Liver (tissue), 9 donors: ENCODE results near the gene DNAH17. TPM values are rescaled to one million over a fixed set of nuclear protein-coding genes. Genes with fewer than 3 reads are reported as not detected.

Source experiments
- DNase-seq: peaks from one replicate; pipeline ENCODE4 v3.0.0-alpha.2; 2017; ENCODE audit warnings: low spot score
- H3K27ac ChIP-seq, 2 donors: one replicate each; pipeline ENCODE4 v1.7.0; 2013; ENCODE audit warnings: inconsistent platforms in 2 of 2, low read length in 2 of 2, control low read depth in 1 of 2, low read depth in 1 of 2, mild to moderate bottlenecking in 1 of 2
- H3K27me3 ChIP-seq, 4 donors: one replicate each; pipeline versions ENCODE4 v1.6.1 to v1.7.0; 2013; ENCODE audit warnings: low read length in 3 of 4, inconsistent platforms in 1 of 4, mild to moderate bottlenecking in 1 of 4, moderate library complexity in 1 of 4; ENCODE audit not compliant: control insufficient read depth in 4 of 4, insufficient read depth in 4 of 4
- H3K36me3 ChIP-seq, 4 donors: one replicate each; pipeline versions ENCODE4 v1.6.1 to v1.7.0; 2013; ENCODE audit warnings: low read length in 3 of 4, mild to moderate bottlenecking in 3 of 4, low read depth in 1 of 4, moderate library complexity in 1 of 4; ENCODE audit not compliant: control insufficient read depth in 4 of 4, insufficient read depth in 3 of 4
- H3K4me1 ChIP-seq, 4 donors: one replicate each; pipeline versions ENCODE4 v1.6.1 to v1.7.0; 2013; ENCODE audit warnings: low read length in 3 of 4, mild to moderate bottlenecking in 3 of 4, moderate library complexity in 1 of 4; ENCODE audit not compliant: control insufficient read depth in 4 of 4, insufficient read depth in 4 of 4
- H3K4me3 ChIP-seq, 3 donors: one replicate each; pipeline versions ENCODE4 v1.6.1 to v1.7.0; 2013; ENCODE audit warnings: low read length in 3 of 3, control low read depth in 1 of 3, low read depth in 1 of 3, mild to moderate bottlenecking in 1 of 3
- H3K9ac ChIP-seq, 2 donors: one replicate each; pipeline ENCODE4 v1.7.0; 2013; ENCODE audit warnings: low read length in 2 of 2, mild to moderate bottlenecking in 2 of 2, moderate library complexity in 2 of 2, control low read depth in 1 of 2, low read depth in 1 of 2
- H3K9me3 ChIP-seq, 4 donors: one replicate each; pipeline versions ENCODE4 v1.6.1 to v1.7.0; 2013; ENCODE audit warnings: low read length in 3 of 4; ENCODE audit not compliant: control insufficient read depth in 4 of 4
- EGR1 ChIP-seq, 2 donors: IDR thresholded peaks; 2 replicates each; pipeline ENCODE4 v1.6.1; 2016 to 2018; ENCODE audit warnings: antibody characterized with exemption in 2 of 2, low read depth in 2 of 2
- FOXA1 ChIP-seq: IDR thresholded peaks from 2 replicates; pipeline ENCODE4 v1.6.1; 2016; ENCODE audit warnings: antibody characterized with exemption
- GABPA ChIP-seq, 2 donors: IDR thresholded peaks in 1 of 2; conservative IDR thresholded peaks in 1 of 2; 2 replicates each; pipeline ENCODE4 v1.6.1; 2016; ENCODE audit warnings: antibody characterized with exemption in 2 of 2, mild to moderate bottlenecking in 1 of 2, moderate library complexity in 1 of 2
- HNF4G ChIP-seq: IDR thresholded peaks from 2 replicates; pipeline ENCODE4 v1.6.1; 2016; ENCODE audit warnings: antibody characterized with exemption
- JUND ChIP-seq, 2 donors: IDR thresholded peaks; 2 replicates each; pipeline ENCODE4 v1.6.1; 2016; ENCODE audit warnings: antibody characterized with exemption in 2 of 2
- NR2F2 ChIP-seq: IDR thresholded peaks from 2 replicates; pipeline ENCODE4 v1.6.1; 2016; ENCODE audit warnings: antibody characterized with exemption
- SP1 ChIP-seq: IDR thresholded peaks from 2 replicates; pipeline ENCODE4 v1.6.1; 2018; ENCODE audit warnings: antibody characterized with exemption, mild to moderate bottlenecking
- TAF1 ChIP-seq: conservative IDR thresholded peaks from 2 replicates; pipeline ENCODE4 v1.6.1; 2016; ENCODE audit warnings: antibody characterized with exemption, mild to moderate bottlenecking
- WGBS: extraction: QIAGEN DNeasy Blood & Tissue Kit; methylation state at CpG from one replicate; pipeline ENCODE4 v1.1.7; 2013; 5-methylcytosine and 5-hydroxymethylcytosine counted together
- polyA plus RNA-seq, 2 donors: library from polyadenylated mRNA; stranded (reverse) in 1 of 2; unstranded in 1 of 2; fragments of 200-250 nt in 1 of 2; fragments of >200 nt in 1 of 2; fragmentation: Nextera tagmentation in 1 of 2; extraction: Ambion mirVana in 1 of 2; gene quantifications; one replicate each; pipeline versions ENCODE4 v1.2.1 to v1.2.3, GENCODE V29; 2013 to 2015
- total RNA-seq, 2 donors: library from RNA; depleted of rRNA; stranded (reverse); fragments of >200 nt; gene quantifications; one replicate each; pipeline ENCODE4 v1.2.3, GENCODE V29; 2014
- TF ChIP-seq, protein P1 (sequence below): IDR thresholded peaks from 2 replicates; pipeline ENCODE4 v1.6.1; 2016; ENCODE audit warnings: antibody characterized with exemption
- TF ChIP-seq, protein P2 (sequence below): fragments of 150-350 bp; IDR thresholded peaks from 2 replicates; pipeline ENCODE4 v1.5.1; 2017; ENCODE audit warnings: improper control_type of control experiment, low read depth, low read length; ENCODE audit not compliant: missing input control
- TF ChIP-seq, protein P3 (sequence below): IDR thresholded peaks from 2 replicates; pipeline ENCODE4 v1.6.1; 2016; ENCODE audit warnings: antibody characterized with exemption
- TF ChIP-seq, protein P4 (sequence below): IDR thresholded peaks from 2 replicates; pipeline ENCODE4 v1.6.1; 2016; ENCODE audit warnings: antibody characterized with exemption
- donor health status: healthy.
- donor health status: healthy.
- donor health status: healthy.
- donor health status: healthy.
- donor health status: healthy.

Gene DNAH17
- total and polyA plus RNA-seq, 4 donors: 0.09 to 0.79 TPM; not detected in 2

DNA sequence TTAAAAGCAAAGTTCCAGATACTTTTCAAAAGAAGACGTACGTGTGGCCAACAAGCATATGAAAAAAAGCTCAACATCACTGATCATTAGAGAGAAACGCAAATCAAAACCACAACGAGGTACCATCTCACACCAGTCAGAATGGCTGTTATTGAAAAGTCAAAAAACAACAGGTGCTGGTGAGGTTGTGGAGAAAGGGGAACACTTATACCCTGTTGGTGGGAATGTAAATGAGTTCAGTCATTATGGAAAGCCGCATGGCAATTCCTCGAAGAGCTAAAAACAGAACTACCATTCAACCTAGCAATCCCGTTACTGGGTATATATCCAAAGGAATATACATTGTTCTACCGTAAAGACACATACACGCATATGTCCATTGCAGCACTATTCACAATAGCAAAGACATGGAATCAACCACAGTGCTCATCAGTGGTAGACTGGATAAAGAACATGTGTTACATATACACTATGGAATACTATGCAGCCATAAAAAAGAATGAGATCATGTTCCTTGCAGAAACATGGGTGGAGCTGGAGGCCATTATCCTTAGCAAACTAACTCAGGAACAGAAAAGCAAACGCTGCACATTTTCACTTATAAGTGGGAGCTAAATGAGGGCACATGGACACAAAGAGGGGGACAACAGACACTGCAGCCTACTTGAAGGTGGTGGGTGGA, 31.1 kb upstream of the DNAH17 start:
- no peak overlapping the region for H3K4me3 ChIP-seq
- 95% methylated on average over 10 of the region's 10 CpGs for WGBS
- H3K27me3 ChIP-seq: no peaks in the 10 kb centered on the region
- H3K36me3 ChIP-seq: no peaks in the 10 kb centered on the region
- no peak overlapping the region for H3K27ac ChIP-seq
- H3K9ac ChIP-seq: no peak overlapping the region
- no peaks in the 10 kb centered on the region for H3K9me3 ChIP-seq
- no peak for DNase-seq
- H3K4me1 ChIP-seq: no peaks in the 10 kb centered on the region
- TF ChIP-seq, protein P1, sequence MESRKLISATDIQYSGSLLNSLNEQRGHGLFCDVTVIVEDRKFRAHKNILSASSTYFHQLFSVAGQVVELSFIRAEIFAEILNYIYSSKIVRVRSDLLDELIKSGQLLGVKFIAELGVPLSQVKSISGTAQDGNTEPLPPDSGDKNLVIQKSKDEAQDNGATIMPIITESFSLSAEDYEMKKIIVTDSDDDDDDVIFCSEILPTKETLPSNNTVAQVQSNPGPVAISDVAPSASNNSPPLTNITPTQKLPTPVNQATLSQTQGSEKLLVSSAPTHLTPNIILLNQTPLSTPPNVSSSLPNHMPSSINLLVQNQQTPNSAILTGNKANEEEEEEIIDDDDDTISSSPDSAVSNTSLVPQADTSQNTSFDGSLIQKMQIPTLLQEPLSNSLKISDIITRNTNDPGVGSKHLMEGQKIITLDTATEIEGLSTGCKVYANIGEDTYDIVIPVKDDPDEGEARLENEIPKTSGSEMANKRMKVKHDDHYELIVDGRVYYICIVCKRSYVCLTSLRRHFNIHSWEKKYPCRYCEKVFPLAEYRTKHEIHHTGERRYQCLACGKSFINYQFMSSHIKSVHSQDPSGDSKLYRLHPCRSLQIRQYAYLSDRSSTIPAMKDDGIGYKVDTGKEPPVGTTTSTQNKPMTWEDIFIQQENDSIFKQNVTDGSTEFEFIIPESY: no peak
- TF ChIP-seq GABPA (IDR thresholded peaks at IDR 0.05 in 1 of 2, conservative IDR thresholded peaks at IDR 0.05 in 1 of 2): no peak
- no peak for TF ChIP-seq TAF1

DNA sequence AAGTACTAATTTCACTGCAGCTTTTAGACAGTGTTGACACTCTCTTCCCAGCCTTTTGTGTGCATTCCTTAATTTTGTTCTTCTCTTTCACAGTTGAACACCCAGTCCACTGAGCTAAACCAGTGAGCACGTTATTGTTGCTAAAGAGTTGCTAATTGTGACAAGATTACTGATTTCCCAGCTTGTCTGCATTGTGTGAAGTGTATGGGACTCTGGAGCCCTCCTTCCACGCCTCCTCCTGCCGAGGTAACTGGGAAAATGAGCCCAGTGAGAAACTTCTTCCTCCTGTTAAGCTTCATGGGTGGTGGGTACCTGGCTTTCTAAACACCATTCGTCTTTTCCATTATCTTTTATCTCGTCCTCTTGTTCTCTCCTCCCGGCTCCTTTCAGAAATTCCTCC, 29.8 kb upstream of the DNAH17 start:
- H3K36me3 ChIP-seq: no peaks in the 10 kb centered on the region
- 65% methylated on average over 6 of the region's 6 CpGs for WGBS
- no peaks in the 10 kb centered on the region for H3K4me1 ChIP-seq
- no peak for DNase-seq
- H3K9me3 ChIP-seq: no peaks in the 10 kb centered on the region
- H3K9ac ChIP-seq: no peak overlapping the region
- TF ChIP-seq GABPA (IDR thresholded peaks at IDR 0.05 in 1 of 2, conservative IDR thresholded peaks at IDR 0.05 in 1 of 2): no peak
- TF ChIP-seq, protein P2, sequence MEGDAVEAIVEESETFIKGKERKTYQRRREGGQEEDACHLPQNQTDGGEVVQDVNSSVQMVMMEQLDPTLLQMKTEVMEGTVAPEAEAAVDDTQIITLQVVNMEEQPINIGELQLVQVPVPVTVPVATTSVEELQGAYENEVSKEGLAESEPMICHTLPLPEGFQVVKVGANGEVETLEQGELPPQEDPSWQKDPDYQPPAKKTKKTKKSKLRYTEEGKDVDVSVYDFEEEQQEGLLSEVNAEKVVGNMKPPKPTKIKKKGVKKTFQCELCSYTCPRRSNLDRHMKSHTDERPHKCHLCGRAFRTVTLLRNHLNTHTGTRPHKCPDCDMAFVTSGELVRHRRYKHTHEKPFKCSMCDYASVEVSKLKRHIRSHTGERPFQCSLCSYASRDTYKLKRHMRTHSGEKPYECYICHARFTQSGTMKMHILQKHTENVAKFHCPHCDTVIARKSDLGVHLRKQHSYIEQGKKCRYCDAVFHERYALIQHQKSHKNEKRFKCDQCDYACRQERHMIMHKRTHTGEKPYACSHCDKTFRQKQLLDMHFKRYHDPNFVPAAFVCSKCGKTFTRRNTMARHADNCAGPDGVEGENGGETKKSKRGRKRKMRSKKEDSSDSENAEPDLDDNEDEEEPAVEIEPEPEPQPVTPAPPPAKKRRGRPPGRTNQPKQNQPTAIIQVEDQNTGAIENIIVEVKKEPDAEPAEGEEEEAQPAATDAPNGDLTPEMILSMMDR: no peak
- H3K27ac ChIP-seq: no peak overlapping the region
- H3K4me3 ChIP-seq: no peak overlapping the region
- no peaks in the 10 kb centered on the region for H3K27me3 ChIP-seq

DNA sequence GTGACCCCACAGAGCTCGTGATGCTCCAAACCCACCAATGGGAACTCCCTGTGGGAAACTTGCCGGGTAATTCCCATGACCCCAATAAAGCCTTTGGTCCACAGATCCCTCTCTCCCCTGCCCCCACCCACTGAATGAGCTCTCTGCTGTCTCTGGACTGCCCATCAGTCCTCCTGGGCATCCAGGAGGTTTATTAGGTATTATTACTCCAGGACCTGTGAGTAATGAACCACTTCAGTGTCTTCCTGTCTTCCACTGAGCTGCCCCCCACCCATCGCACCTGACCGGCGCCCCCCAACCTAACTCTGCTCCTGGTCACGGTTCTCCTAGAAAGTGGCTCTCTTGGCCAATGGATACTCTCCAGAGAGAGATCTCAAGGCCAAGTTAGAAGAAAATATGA, 28.7 kb upstream of the DNAH17 start:
- H3K36me3 ChIP-seq: no peaks in the 10 kb centered on the region
- H3K27ac ChIP-seq: no peak overlapping the region
- H3K4me1 ChIP-seq: no peaks in the 10 kb centered on the region
- H3K9ac ChIP-seq: no peak overlapping the region
- TF ChIP-seq FOXA1 (no peak), GABPA (IDR thresholded peaks at IDR 0.05 in 1 of 2, conservative IDR thresholded peaks at IDR 0.05 in 1 of 2) (no peak)
- H3K27me3 ChIP-seq: no peaks in the 10 kb centered on the region
- H3K4me3 ChIP-seq: no peak overlapping the region
- DNase-seq: no peak
- WGBS: 94% methylated on average over 6 of the region's 6 CpGs
- no peaks in the 10 kb centered on the region for H3K9me3 ChIP-seq

DNA sequence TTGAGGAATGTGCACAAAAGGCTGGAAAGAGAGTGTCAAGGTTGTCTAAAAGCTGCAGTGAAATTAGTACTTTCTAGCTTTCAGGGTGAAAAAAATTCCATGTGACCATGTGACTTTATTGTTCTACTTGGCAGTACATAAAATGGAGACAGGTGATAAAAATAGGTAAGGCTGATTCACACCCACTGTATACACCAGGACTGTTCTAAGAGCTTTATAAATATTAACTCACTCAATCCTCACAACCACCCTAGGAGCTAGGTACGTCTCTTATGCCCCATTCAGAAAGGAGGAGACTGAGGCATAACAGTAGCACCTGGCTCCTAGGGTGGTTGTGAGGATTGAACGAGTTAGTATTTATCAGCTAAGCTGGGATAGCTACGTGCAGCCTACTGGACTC, 28.2 kb upstream of the DNAH17 start:
- Histone ChIP-seq H3K27me3 (no peaks in the 10 kb centered on the region), H3K4me3 (no peak overlapping the region), H3K4me1 (no peaks in the 10 kb centered on the region), H3K9me3 (no peaks in the 10 kb centered on the region), H3K27ac (no peak overlapping the region), H3K36me3 (no peaks in the 10 kb centered on the region), H3K9ac (no peak overlapping the region)
- DNase-seq: no peak
- whole genome bisulfite sequencing: 68% methylated on average over 3 of the region's 3 CpGs
- TF ChIP-seq JUND (IDR thresholded peaks at IDR 0.05) (no peak), GABPA (IDR thresholded peaks at IDR 0.05 in 1 of 2, conservative IDR thresholded peaks at IDR 0.05 in 1 of 2) (no peak), TAF1 (no peak), SP1 (no peak), HNF4G (no peak), NR2F2 (no peak), EGR1 (IDR thresholded peaks at IDR 0.05; ENCODE audit: low read depth in 2 of 2) (no peak)
- TF ChIP-seq, protein P3, sequence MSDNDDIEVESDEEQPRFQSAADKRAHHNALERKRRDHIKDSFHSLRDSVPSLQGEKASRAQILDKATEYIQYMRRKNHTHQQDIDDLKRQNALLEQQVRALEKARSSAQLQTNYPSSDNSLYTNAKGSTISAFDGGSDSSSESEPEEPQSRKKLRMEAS: no peak
- TF ChIP-seq, protein P4, sequence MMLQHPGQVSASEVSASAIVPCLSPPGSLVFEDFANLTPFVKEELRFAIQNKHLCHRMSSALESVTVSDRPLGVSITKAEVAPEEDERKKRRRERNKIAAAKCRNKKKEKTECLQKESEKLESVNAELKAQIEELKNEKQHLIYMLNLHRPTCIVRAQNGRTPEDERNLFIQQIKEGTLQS: no peak
- TF ChIP-seq, protein P1: no peak
